DMS 273 (cell line): ENCODE results near the gene TSHZ3.

Source experiments
- DNase-seq: peaks from one replicate; lab custom pipeline; 2025; ENCODE audit not compliant: unreplicated experiment; lab: John Stamatoyannopoulos, UW

Gene TSHZ3

DNA sequence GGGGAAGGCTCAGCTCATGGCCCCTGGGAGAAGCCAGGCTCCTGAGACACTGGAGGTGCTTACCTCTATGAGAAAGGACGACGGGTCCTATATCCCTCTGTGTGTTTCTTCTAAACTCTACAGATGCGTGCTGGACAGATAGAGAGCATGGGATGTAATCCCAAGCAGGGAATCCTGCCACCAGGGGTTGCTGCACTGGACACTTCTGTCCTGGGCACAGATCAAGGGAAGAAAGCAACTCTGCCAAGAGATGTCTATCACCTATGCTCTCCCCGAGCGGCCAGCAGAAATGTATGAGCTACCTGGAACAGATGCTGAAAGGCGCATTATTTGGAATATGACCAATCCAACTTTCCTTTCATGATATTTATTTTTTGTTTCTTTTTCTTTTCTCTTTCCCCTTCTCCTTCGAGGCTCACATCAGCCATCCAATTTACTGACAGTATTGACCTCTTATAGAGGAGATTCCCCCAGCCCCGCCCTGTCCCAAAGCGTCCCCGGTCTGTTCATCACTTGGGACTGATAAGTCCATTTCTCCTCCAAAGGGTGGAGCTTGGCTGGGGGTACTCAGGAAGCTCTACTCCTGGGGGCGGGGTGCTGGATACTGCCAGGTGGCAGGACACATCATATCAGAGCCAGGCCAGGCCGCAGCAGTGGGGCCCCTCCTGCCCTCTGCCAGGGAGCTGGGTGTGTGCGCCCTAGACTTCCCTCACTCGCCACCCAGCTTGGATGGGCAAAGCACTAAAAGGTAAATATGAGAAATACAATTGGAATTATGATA, 34.2 kb downstream of the TSHZ3 start:
- DNase-seq = no peak

DNA sequence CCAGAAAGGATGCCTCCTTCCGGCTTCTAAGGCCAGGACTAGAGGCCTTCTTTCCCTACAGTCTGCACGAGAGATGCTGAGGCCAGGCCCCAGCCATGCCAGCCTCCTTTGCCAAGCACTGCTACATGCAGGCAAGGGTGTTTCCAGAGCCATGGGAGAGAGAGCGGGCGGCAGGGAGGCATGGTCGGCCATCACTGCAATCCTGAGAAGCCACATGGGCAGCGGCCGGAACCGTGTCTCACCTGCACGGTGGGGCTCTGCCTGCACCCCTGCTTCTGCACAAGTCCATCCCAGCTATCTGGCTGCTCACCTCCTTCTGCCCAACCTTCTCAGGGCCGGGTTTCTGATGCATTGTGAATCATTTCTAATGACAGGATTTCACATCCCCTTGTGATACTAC, 35.1 kb downstream of the TSHZ3 start:
- no peak for DNase-seq

DNA sequence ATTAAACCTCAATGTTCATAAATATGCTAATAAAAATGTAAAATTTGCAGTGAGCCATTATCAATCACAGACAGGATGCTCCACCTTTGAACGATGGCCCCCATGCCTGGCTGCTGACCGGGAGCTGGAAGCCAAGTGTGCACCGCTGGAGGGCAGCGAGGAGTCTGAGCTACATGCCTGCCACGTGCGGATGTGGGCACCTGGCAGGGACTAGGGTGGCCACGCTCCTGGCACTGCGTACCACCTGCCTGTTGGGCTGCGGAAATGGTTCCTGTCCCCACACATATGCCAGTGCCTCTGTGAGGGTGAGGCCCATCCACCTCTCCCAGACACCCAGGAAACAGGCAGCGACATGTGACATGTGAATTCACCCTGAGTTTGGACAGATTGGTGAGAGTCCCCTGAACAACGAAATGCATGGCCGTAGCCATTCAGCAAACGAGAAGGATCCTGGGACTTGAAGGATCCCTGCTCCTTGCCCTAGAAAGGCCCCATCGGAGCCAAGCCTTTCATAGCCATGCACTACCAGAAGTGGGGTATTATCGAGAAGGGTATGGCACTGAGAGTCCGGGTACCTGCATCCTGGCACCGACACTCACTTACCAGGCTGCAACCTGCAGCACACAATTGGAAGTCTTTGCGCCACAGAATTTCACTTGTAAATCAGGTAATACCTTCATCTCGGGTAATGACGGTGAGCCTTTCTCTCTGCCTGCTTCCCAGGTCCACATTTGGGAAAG, 35.8 kb downstream of the TSHZ3 start:
- no peak for DNase-seq

DNA sequence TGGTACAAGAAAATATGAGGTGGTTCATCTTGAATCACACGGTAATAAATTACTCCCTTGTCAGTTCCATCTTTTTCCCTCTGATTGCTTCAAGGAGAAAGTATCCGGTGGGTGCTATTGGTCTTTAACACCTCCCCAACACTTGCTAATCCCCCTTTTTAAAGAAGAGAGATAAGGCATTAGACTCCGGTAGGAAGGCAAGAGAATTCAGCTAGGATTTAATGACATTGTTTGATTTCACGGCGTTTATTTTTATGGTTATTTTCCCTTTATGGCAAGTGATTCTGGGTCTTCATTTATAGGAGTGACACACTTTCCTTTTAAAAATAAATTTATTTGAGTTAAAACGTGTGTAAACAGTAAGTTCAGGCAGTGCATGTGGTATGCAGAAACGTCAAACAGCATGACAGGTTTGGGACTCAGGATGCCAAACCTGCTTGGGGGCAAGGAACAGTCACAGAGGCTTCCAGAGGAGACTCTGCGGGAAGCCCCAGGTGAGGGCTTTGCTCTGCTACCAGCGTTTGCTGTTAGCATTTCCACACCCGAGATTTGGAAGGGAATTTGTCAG, 36.5 kb downstream of the TSHZ3 start:
- DNase-seq = no peak

DNA sequence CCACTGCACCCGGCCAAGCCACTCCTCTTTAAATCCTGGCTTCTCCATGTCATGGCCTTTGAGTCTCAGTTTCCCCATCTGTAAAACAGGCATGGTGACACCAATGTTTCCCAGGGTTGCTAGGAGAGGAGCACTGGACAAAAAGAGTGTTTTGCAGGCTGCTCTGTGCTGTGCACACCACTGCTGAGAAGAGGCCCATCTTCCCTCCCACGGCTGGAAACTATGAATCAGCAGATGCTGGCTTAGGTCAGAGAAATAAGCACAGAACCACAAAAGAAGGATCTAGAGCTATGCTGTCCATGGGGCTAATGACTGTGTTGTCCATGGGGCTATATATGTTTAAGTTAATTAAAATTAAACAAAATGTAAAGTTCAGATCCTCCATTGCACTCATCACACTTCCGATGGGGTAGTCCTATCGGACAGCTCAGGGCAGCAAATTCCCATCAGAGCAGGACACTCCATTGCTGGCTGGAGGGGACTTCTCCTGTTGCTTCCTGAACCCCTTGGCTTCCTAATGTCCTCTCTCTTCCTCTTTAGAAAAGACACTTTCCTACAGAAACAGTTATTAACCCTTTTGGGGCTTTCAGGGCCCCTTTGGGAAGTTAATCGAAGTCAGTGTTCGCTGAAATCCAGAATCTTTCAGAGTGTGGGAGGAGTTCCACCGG, 37.1 kb downstream of the TSHZ3 start:
- DNase-seq = no peak

DNA sequence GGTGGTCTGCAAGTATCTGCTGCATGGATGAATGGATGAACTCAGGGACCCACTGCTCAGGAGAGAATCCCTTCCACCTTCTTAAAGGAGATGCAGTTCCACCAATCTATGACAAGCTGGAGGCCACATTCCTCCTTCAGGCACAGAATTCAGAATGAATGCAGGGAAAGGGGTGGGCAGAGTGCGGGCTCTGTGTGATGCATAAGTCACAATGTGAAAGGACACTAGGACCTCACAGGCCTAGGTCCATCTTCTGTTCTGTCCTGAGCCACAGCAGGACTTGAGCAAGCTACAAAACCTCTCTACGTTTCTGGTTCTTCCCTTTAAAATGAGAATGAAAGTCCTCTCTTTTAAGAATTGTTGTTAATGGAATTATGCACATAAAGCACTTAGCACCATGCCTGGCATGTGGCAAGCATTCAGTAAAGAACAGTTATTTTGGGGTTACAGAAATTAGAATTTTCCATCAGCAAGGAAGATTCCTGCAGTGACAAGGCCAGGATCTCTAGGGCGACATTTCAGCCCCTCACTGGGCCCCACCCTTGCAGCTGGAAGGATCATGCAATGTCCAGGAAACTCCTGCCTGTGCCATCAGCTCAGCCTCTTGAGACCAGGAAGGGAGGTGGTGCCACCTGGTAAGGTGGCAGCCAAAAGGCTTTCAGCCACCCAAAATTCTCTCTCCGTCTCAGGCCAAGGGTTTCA, 38.7 kb downstream of the TSHZ3 start:
- DNase-seq = no peak

DNA sequence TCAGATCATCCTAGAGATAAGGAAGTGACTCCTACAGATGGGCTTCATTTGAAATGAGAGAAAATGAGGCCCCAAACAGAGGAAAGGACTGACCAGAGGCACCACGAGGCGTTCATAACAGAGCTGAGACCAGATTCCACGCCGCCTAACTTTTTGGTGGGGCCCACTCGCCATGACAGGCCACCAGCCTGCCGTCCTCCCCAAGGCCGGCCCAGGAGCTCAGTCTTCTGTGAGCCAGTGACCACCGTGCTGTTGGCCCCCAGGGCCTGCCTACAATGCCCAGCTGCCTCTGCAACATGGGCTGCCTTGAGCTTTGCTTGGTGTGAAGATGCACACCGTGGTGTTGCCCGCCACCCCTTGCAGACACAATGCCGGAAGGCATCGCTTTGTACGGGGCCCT, 40.5 kb downstream of the TSHZ3 start:
- no peak for DNase-seq

DNA sequence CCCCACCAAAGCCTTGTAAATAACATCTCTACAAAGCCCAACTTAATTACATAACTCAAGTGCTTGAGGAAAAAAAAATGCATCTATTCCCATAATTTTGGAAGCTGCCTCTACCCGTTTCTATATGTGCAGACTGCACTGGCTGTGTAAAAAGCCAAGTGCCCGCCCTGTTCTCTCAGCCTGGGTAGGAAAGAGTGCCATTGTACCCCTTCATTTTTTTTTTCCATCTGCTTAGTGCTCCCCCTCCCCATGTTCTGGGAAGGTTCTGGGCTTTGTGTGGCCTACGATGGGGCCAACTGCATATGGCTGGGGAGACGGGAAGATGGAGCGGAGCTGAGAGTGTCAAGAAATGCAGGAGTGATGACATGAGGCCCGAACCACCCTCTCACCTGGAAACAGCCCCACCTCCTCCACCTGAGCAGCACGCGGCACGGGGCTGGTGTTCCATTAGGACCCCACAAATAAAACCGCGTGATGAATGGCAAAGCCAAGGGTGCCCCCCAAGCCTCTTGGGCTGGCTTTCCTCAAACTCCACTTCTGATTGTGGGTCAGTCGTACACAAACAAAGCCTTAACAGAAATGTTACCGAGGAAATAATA, 42.1 kb downstream of the TSHZ3 start:
- DNase-seq = no peak

DNA sequence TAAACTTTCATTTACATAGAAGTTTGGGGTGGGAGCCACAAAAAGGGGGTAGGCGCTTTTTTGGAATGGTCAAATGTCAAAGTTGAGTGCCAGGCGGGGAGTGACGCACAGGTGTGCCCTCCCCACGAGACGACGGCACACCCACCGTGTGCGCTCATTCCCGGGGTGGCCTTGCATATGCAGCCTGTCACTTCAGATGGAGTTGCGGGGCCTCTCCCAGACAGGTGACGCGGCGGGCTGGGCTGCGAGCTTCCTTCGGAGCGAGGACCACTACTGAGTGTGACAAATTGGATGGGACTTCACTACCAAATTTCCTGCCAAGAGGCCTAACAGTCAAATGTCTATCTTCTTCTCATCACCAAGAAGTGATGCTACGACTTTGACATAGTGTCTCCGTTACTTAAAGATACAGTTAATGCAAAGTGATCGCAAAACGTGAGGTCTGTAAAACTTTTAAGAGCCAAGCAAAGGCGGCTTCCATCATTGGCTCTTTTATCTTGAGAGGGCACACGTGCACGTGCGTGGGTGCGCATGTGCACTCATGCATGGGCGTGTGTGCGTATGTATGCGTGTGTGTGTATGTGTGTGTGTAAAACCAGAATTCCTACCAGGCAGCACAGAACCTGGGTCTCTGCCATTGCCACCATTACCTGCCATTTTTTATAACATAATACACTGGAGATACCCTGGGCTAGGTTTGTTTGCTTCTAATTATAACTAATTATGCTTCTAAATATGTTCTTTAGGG, 43.1 kb downstream of the TSHZ3 start:
- DNase-seq = no peak

DNA sequence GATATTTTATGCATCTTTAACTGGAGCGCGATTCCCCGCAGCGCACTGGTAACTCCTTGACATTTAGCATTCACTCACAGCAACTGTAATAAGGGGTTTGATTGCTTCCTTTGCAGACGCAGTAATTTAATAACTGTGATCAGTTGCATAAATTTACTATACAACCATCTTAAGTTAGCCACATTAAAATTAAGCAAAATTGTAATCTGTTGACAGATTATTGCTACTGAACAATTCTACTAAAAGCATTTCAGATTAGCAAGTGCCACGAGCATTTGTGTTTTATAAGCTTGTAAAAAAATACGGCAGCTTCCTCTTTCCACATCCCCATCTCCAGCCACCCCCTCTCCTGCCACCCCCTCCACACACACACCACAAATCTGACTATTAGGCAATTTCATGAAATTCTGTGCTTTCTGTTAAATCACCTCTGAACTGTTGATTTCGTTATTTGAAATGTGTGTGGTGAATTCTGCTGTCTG, 44.4 kb downstream of the TSHZ3 start:
- DNase-seq = no peak

DNA sequence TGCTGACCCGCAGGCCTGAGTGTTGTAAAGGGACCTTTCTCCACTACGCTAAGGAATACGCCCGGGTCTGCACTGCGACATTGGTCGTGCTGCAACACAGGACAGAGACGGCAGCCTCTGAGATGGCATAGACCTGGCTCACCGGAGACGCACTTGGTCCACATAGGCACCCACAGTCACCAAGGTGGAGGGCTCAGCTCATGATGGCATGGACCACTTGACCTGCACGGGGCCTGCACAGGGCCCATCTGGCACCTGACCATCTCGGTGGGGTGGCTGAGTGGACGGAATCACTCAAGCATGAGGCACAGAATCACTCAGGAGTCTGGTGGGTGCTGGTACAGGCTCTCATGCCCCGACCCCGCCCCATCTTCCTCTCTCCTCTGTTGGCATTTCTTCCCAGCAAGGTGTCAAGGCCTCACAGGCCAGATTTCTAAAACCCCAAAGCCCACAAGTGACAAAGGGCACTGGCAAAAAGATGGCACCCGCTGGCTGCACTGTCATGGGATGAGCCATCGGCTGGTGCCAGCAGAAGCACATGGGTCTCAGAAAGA, 45.9 kb downstream of the TSHZ3 start:
- no peak for DNase-seq

DNA sequence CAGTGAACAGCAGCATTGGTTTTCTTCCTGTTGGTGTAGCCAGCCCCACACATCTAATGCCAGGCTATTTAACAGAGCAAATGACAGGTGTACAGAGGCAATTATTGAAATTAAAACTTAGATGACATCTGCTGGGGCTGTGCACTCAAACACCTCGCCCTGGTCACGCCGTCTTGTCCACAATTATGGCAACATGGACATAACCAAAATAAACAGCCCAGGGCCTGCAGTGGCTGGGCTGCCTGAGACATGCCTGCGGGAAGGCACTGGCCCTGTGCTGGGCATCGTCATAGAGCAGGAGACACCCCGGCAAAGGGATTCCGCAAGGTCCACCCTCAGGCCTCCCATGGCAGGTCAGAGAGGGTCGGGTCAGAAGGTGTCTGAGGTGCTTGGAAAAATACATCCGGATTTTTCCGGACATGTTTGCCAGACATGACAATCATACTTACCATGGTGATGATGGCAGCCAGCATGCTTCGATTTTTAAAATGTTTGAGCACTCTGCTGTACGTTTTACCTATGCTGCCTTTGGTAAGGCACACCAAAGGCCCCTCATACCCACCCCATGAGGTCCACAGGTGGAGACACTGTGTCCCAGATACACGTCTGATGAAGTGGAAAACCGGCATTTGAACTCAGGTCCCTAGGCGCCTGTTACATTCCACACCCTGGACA, 47.8 kb downstream of the TSHZ3 start:
- no peak for DNase-seq

DNA sequence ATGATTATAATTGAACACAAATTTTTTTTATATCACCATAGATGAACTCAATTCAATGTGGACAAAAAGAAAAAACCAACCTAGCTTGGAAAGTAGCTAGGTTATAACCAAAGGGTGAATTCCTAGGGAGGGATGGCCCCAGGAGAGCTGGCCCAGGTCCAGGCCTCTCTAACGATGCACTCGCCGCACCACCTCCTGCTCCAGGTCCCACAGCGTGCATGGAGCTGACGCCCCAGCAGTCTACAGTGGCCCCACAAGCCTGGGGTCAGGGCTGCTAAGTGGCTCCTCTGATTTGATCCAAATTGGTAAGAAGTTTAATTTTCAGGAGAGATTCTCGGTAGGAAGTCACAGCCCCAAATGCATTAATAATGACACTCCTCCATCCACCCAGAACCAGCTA, 48.8 kb downstream of the TSHZ3 start:
- no peak for DNase-seq

DNA sequence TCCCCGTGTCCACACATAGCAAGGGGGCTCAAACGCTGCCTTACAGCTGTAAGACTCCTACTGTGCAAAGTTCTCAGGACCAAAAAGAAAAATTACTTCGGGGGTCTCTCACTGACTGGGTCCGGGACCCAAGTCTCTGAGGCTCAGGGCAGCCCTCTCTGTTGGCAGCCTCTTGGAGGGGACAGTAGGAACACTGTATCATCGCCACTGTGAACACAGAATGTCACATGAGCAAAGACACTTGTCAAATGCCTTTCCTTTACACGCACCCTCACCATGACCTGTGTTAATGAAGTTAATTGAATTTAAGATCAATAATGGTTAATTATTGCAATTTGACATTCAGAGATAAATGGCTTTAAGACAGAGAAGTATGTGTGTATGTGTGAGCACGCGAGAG, 49.6 kb downstream of the TSHZ3 start:
- DNase-seq = no peak

DNA sequence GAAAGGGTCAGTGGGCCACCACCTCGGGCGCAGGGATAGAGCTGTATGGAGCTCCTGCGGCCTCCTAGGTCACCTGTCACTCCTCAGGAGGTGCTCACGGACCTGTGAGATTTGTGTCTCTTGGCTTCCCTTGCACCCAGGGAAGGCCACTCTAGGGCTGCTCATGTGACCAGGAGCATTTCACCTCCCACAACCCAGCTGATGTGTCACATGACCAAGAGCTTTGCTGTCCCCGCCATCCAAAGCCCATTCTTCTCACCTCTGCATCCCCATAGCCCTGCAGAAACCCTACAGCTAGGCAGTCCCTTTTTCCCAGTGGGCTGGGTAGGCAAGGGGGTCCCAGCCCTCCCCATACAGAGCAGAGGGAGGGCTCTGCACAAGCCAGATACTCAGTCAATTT, 51.2 kb downstream of the TSHZ3 start:
- DNase-seq = no peak

DNA sequence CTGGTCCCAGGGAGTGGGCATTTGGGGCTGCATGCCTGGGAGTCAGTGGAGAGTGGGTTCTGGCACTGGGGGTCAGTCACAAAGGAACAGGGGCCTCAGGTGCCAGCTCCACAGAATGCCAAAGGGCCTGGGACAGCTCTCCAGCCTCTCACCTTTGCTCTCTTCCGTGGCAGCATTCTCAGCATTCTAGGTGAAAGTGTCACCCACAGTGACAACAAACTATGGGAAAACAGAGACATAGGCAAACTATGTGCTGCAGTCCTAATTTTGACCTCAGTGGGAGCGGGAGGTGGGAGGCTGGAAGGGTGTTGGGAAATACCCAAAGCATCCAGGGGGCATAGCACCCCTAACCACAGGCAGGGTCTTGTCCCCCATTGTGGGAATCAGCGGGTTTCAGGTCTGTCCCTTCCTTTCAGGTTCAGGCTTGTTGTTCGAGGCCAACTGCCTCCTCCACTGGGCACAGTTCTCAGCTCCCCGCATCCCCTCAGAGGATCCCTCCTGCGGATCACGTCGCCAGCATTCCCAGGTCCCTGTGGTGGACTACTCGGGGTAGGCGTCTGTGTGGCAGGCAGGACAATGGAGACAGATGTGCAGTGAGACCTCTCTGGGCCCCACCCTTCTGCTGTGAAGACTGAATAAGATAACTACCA, 52.4 kb downstream of the TSHZ3 start:
- DNase-seq = no peak

DNA sequence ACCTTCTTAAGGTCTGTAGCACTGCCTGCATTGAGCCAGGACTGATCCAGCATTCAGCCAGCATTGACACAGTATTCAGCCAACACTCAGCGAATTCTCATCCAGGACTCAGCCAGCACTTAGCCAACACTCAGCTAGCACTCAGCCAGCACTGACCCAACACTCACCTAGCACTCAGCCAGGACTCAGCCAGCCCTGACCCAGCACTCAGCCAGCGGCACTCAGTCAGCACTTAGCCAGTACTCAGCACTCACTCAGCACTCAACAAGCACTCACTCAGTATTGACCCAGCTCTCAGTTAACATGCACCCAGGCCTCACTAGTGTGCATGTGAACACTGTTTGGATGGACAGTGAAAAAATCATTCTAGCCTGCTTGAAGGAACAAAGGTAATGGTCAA, 55.0 kb downstream of the TSHZ3 start:
- DNase-seq = no peak

DNA sequence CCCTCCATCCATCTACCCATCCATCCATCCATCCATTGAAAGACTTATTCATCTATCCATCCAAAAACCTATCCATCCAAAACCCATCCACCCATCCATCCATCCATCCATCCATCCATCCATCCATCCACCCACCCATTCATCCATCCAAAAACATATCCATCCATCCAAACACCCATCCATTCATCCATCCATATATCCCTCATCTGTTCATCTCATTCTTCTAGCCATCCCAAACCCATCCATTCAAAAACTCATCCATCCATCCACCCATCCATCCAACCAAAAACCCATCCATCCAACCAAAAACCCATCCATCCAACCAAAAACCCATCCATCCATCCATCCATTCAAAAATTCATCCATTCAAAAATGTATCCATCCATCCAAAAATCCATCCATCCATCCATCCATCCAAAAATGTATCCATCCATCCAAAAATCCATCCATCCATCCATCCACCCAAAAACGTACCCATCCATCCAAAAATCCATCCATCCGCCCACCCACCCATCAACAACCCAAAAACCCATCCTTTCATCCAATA, 56.5 kb downstream of the TSHZ3 start:
- no peak for DNase-seq
